A549 (cell line): ENCODE measurements around the gene ZFP36L1.

Source experiments
- BHLHE40 ChIP-seq: IDR thresholded peaks from 2 replicates; pipeline ENCODE4 v1.6.1; 2012; ENCODE audit warnings: low read depth, low read length, inconsistent platforms
- JUN ChIP-seq, 2 experiments: fragments of >200 bp; sonication (Bioruptor Twin); formaldehyde crosslinking; IDR thresholded peaks; 2 replicates in 1 of 2; 3 replicates in 1 of 2; pipeline ENCODE4 v1.6.1; 2016 to 2017
- NPAS2 ChIP-seq: fragments of 250-450 bp; sonication (Bioruptor Pico); IDR thresholded peaks from 2 replicates; pipeline ENCODE4 v1.8.0; 2022; ENCODE audit warnings: mild to moderate bottlenecking, moderate library complexity, borderline replicate concordance
- TF ChIP-seq, protein P1 (sequence below): fragments of >200 bp; sonication (Bioruptor Twin); formaldehyde crosslinking; IDR thresholded peaks from 3 replicates; pipeline ENCODE4 v1.5.1; 2016

DNA sequence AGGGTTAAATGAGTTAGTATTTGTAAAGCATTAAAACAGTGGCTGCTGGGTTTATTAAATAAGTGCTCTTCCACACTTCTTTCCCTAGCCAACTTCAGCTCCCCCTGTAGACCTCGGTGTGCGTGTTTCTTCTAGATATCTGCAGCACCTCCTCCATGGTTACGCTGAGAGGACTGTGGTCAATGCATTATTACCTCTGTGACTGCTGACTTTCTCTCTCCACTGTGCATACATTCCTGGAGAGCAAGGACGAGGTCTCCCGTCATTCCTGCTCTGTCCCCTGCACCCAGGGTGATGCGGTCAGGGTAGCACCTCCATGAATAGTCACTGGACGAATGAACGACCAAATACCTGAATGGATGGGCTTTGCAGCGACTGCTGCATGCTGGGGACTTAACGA, 44.6 kb downstream of the ZFP36L1 start:
- no peak for TF ChIP-seq BHLHE40
- TF ChIP-seq JUN (IDR thresholded peaks at IDR 0.05) = no peak
- no peak for TF ChIP-seq NPAS2 (CRISPR knock-in tag)
- TF ChIP-seq, protein P1, sequence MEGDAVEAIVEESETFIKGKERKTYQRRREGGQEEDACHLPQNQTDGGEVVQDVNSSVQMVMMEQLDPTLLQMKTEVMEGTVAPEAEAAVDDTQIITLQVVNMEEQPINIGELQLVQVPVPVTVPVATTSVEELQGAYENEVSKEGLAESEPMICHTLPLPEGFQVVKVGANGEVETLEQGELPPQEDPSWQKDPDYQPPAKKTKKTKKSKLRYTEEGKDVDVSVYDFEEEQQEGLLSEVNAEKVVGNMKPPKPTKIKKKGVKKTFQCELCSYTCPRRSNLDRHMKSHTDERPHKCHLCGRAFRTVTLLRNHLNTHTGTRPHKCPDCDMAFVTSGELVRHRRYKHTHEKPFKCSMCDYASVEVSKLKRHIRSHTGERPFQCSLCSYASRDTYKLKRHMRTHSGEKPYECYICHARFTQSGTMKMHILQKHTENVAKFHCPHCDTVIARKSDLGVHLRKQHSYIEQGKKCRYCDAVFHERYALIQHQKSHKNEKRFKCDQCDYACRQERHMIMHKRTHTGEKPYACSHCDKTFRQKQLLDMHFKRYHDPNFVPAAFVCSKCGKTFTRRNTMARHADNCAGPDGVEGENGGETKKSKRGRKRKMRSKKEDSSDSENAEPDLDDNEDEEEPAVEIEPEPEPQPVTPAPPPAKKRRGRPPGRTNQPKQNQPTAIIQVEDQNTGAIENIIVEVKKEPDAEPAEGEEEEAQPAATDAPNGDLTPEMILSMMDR = no peak
